Neural cell (in vitro differentiated cells): Measurements from ENCODE around the gene NSMCE1. TPM values are rescaled to one million over a fixed set of nuclear protein-coding genes. Genes with fewer than 3 reads are reported as not detected.

Source experiments
- H2AFZ ChIP-seq: fragments of 200-600, 300-800 bp; sonication (generic), shearing (Covaris generic); 2 replicates; pipeline ENCODE4 v1.6.0; 2014; ENCODE audit warnings: low read depth, mild to moderate bottlenecking, antibody characterized with exemption, low read length, moderate library complexity
- H3F3A ChIP-seq: fragments of 200-600 bp; shearing (Covaris generic); 2 replicates; pipeline ENCODE4 v1.6.1; 2016; ENCODE audit warnings: mild to moderate bottlenecking, moderate library complexity, mixed read lengths, antibody characterized with exemption, low read length; ENCODE audit not compliant: insufficient read depth, poor library complexity, severe bottlenecking
- H3K27ac ChIP-seq: fragments of 200-600, 300-800 bp; sonication (generic), shearing (Covaris generic); 2 replicates; pipeline ENCODE4 v1.5.1; 2014; ENCODE audit warnings: mild to moderate bottlenecking, low read length, moderate library complexity
- H3K27me3 ChIP-seq: fragments of 300-800, 200-600 bp; sonication (generic), shearing (Covaris generic); 2 replicates; pipeline ENCODE4 v1.6.0; 2014; ENCODE audit warnings: mild to moderate bottlenecking, low read depth, low read length, moderate library complexity; ENCODE audit not compliant: insufficient read depth
- H3K36me3 ChIP-seq: fragments of 300-800, 200-600 bp; sonication (generic), shearing (Covaris generic); 2 replicates; pipeline ENCODE4 v1.5.1; 2014; ENCODE audit warnings: mild to moderate bottlenecking, antibody characterized with exemption, low read length, moderate library complexity; ENCODE audit not compliant: insufficient read depth
- H3K4me2 ChIP-seq: fragments of 300-800, 200-600 bp; sonication (generic), shearing (Covaris generic); 2 replicates; pipeline ENCODE4 v1.6.0; 2014; ENCODE audit warnings: mild to moderate bottlenecking, low read length
- H3K4me3 ChIP-seq: fragments of 300-800, 200-600 bp; sonication (generic), shearing (Covaris generic); 2 replicates; pipeline ENCODE4 v1.5.1; 2014; ENCODE audit warnings: mild to moderate bottlenecking, low read length, moderate library complexity
- H3K79me2 ChIP-seq: fragments of 200-600 bp; shearing (Covaris generic); replicated peaks from 2 replicates; pipeline ENCODE4 v1.6.0; 2014; ENCODE audit warnings: mild to moderate bottlenecking, low read length, moderate library complexity; ENCODE audit not compliant: insufficient read depth
- H3K9ac ChIP-seq: fragments of 300-800, 200-600 bp; sonication (generic), shearing (Covaris generic); 2 replicates; pipeline ENCODE4 v1.6.1; 2016; ENCODE audit warnings: mild to moderate bottlenecking, low read length, mixed read lengths
- H3K9me2 ChIP-seq: fragments of 200-600 bp; shearing (Covaris generic); 2 replicates; pipeline ENCODE4 v1.6.1; 2016; ENCODE audit warnings: mild to moderate bottlenecking, low read length, mixed read lengths; ENCODE audit not compliant: insufficient read depth
- H3K9me3 ChIP-seq: fragments of 200-600, 300-800 bp; sonication (generic), shearing (Covaris generic); 2 replicates; pipeline ENCODE4 v1.6.1; 2016; ENCODE audit warnings: mild to moderate bottlenecking, mixed run types, low read length, moderate library complexity, mixed read lengths
- H4K20me1 ChIP-seq: fragments of 200-600 bp; shearing (Covaris generic); 2 replicates; pipeline ENCODE4 v1.6.1; 2016; ENCODE audit warnings: mild to moderate bottlenecking, mixed run types; ENCODE audit not compliant: insufficient read depth
- EZH2 ChIP-seq: fragments of 200-600, 300-800 bp; shearing (Covaris generic), sonication (generic); IDR thresholded peaks from 2 replicates; pipeline ENCODE4 v1.6.1; 2014; ENCODE audit warnings: antibody characterized with exemption, low read length, borderline replicate concordance, mild to moderate bottlenecking; ENCODE audit not compliant: insufficient read depth, poor library complexity, severe bottlenecking
- POLR2AphosphoS5 ChIP-seq: IDR thresholded peaks from 2 replicates; pipeline ENCODE4 v1.6.1; 2012
- RAD21 ChIP-seq: fragments of 450-650 bp; conservative IDR thresholded peaks from 2 replicates; pipeline ENCODE4 v1.6.1; 2014; ENCODE audit warnings: antibody characterized with exemption, mild to moderate bottlenecking, moderate library complexity
- SMC3 ChIP-seq: fragments of 450-650 bp; conservative IDR thresholded peaks from 2 replicates; pipeline ENCODE4 v1.6.1; 2014; ENCODE audit warnings: antibody characterized with exemption, mild to moderate bottlenecking, moderate library complexity; ENCODE audit not compliant: poor library complexity
- TAF1 ChIP-seq: IDR thresholded peaks from 2 replicates; pipeline ENCODE4 v1.6.1; 2012; ENCODE audit warnings: low read depth
- polyA plus RNA-seq: library from polyadenylated mRNA; depleted of rRNA; stranded (reverse); fragments of >200 nt; gene quantifications from 2 replicates; pipeline ENCODE4 v1.2.3, GENCODE V29; 2014
- TF ChIP-seq, protein P1 (sequence below): fragments of 450-650 bp; IDR thresholded peaks from 2 replicates; pipeline ENCODE4 v1.5.1; 2014; ENCODE audit warnings: antibody characterized with exemption, mild to moderate bottlenecking, moderate library complexity; ENCODE audit not compliant: poor library complexity, severe bottlenecking
- TF ChIP-seq, protein P2 (sequence below): IDR thresholded peaks from 2 replicates; pipeline ENCODE4 v1.6.1; 2012; ENCODE audit warnings: borderline replicate concordance

The NSMCE1 gene
- polyA plus RNA-seq, 1 donor from 2014 or later = 11.5 TPM

DNA sequence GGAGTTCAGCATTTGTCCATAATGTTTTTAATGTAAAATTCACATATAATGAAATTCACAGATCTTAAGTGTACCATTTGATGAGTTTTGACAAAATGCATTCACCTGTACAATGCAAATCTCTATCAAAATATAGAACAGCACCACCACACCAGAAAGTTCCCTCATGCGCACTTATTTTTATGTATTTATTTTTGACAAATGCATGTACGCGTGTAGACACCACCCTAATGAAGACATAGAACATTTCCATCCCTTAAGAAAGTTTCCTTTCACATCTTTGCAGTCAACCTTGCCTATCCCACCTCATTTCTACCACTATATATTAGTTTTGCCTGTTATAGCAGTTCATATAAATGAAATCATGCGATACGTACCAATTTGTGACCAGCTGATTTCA lies 29.6 kb upstream of the NSMCE1 start:
- no peak for TF ChIP-seq EZH2
- no peak for TF ChIP-seq POLR2AphosphoS5
- TF ChIP-seq TAF1 = no peak
- TF ChIP-seq RAD21 = no peak
- TF ChIP-seq, protein P1, sequence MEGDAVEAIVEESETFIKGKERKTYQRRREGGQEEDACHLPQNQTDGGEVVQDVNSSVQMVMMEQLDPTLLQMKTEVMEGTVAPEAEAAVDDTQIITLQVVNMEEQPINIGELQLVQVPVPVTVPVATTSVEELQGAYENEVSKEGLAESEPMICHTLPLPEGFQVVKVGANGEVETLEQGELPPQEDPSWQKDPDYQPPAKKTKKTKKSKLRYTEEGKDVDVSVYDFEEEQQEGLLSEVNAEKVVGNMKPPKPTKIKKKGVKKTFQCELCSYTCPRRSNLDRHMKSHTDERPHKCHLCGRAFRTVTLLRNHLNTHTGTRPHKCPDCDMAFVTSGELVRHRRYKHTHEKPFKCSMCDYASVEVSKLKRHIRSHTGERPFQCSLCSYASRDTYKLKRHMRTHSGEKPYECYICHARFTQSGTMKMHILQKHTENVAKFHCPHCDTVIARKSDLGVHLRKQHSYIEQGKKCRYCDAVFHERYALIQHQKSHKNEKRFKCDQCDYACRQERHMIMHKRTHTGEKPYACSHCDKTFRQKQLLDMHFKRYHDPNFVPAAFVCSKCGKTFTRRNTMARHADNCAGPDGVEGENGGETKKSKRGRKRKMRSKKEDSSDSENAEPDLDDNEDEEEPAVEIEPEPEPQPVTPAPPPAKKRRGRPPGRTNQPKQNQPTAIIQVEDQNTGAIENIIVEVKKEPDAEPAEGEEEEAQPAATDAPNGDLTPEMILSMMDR = no peak
- no peaks in the 10 kb centered on the region for H3F3A ChIP-seq

DNA sequence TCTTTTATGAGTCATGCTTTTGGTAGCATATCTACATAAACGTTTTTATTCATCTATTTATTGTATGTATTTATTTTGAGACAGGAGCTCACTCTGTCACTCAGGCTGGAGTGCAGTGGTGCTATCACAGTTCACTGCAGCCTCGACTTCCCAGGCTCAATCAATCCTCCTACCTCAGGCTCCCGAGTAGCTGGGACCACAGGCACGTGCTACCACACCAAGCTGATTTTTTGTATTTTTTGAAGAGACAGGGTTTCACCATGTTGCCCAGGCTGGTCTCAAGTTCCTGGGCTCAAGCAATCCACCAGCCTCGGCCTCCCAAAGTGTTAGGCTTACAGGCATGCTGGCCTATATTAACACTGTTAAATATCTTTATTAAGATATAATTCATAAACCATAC lies 24.8 kb upstream of the NSMCE1 start:
- H3K79me2 ChIP-seq = no peaks in the 10 kb centered on the region
- no peak overlapping the region for H3K4me3 ChIP-seq
- TF ChIP-seq POLR2AphosphoS5 = no peak
- H2AFZ ChIP-seq = no peak overlapping the region
- no peaks in the 10 kb centered on the region for H3K9me2 ChIP-seq
- no peak overlapping the region for H3K27ac ChIP-seq
- no peaks in the 10 kb centered on the region for H3K36me3 ChIP-seq
- H4K20me1 ChIP-seq = no peaks in the 10 kb centered on the region
- H3K27me3 ChIP-seq = no peaks in the 10 kb centered on the region
- no peak overlapping the region for H3K4me2 ChIP-seq
- H3K9me3 ChIP-seq = no peaks in the 10 kb centered on the region
- no peaks in the 10 kb centered on the region for H3F3A ChIP-seq
- H3K9ac ChIP-seq = no peak overlapping the region

More for the DNA sequence above, 29.6 kb upstream of the NSMCE1 start:
- Histone ChIP-seq H3K27ac (no peak overlapping the region), H2AFZ (no peak overlapping the region), H3K9ac (no peak overlapping the region), H3K9me3 (no peaks in the 10 kb centered on the region), H3K36me3 (no peaks in the 10 kb centered on the region), H3K4me2 (no peak overlapping the region), H3K27me3 (no peaks in the 10 kb centered on the region), H3K4me3 (no peak overlapping the region), H3K79me2 (no peaks in the 10 kb centered on the region), H3K9me2 (no peaks in the 10 kb centered on the region), H4K20me1 (no peaks in the 10 kb centered on the region)

DNA sequence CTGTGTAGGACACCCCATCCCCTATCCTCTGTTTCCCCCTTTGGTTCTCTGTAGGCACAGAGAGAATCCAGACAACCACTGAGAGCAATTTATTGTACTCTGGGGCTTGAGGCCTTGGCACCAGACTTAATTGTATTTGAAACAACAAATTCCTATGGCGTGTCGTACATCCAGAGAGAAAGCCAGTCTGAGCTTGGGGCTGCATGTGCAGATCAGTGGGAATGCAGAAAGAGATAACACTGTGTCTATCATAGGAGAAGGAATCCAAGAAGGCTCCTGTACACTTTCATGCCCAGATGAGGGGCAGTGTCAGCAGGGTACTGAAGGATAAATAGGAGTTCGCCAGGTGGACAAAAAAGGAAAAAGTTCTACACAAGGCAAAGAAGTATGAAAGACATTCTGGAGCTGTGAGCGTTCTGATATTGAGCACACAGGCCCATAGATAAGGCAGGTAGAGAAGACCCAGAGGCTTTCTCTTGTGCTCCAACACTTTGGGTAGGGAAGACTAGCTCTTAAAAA lies 23.2 kb upstream of the NSMCE1 start:
- Histone ChIP-seq H3K27ac (no peak overlapping the region), H3K27me3 (no peaks in the 10 kb centered on the region), H3K36me3 (no peaks in the 10 kb centered on the region), H3F3A (no peaks in the 10 kb centered on the region), H3K4me3 (no peak overlapping the region), H3K79me2 (no peaks in the 10 kb centered on the region), H4K20me1 (no peaks in the 10 kb centered on the region), H2AFZ (no peak overlapping the region), H3K9me3 (no peaks in the 10 kb centered on the region), H3K9ac (no peak overlapping the region), H3K4me2 (no peak overlapping the region), H3K9me2 (no peaks in the 10 kb centered on the region)
- TF ChIP-seq POLR2AphosphoS5 (no peak), TAF1 (no peak), EZH2 (no peak), SMC3 (no peak)
- TF ChIP-seq, protein P2, sequence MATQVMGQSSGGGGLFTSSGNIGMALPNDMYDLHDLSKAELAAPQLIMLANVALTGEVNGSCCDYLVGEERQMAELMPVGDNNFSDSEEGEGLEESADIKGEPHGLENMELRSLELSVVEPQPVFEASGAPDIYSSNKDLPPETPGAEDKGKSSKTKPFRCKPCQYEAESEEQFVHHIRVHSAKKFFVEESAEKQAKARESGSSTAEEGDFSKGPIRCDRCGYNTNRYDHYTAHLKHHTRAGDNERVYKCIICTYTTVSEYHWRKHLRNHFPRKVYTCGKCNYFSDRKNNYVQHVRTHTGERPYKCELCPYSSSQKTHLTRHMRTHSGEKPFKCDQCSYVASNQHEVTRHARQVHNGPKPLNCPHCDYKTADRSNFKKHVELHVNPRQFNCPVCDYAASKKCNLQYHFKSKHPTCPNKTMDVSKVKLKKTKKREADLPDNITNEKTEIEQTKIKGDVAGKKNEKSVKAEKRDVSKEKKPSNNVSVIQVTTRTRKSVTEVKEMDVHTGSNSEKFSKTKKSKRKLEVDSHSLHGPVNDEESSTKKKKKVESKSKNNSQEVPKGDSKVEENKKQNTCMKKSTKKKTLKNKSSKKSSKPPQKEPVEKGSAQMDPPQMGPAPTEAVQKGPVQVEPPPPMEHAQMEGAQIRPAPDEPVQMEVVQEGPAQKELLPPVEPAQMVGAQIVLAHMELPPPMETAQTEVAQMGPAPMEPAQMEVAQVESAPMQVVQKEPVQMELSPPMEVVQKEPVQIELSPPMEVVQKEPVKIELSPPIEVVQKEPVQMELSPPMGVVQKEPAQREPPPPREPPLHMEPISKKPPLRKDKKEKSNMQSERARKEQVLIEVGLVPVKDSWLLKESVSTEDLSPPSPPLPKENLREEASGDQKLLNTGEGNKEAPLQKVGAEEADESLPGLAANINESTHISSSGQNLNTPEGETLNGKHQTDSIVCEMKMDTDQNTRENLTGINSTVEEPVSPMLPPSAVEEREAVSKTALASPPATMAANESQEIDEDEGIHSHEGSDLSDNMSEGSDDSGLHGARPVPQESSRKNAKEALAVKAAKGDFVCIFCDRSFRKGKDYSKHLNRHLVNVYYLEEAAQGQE = no peak
